Measurements from ENCODE around the gene SCNN1G.
"Not testable (repeated sequence)": the region's sequence is repeated elsewhere in the genome, so short reads cannot be mapped to it uniquely, and the experiment has no call there.

DNA sequence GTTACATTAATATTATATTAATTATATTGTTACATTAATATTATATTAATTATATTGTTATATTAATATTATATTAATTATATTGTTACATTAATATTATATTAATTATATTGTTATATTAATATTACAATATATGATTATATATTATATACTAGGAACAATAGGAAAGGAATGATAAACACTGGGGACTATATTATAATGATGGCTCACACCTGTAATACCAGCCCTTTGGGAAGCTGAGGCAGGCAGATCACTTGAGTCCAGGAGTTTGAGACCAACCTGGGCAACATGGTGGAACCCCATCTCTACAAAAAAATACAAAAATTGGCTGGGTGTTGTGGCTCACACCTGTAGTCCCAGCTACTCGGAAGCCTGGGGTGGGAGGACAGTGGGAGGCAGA lies 71.1 kb downstream of the SCNN1G start:
- not testable (repeated sequence) for TF ChIP-seq CTCF (conservative IDR thresholded peaks at IDR 0.05 in 1 of 2, IDR thresholded peaks at IDR 0.05 in 1 of 2; ENCODE audit: low read depth in 1 of 2, low read length in 2 of 2); EZH2 (IDR thresholded peaks at IDR 0.05; ENCODE audit: low read length, missing control alignments)

Data from fibroblast of lung (primary cell).